T-helper 2 cell treated with Interferon-gamma antibody and Interleukin-4, amounts not matched to agents 100 ng/mL and 5 ng/mL, for 36 hours (primary cell): ENCODE data around the gene TRRAP. TPM values are rescaled to one million over a fixed set of nuclear protein-coding genes. Genes with fewer than 3 reads are reported as not detected.

Experiments used
- intact Hi-C: fragments of 100-400 bp; cut with micrococcal nuclease; formaldehyde crosslinking; loops from one replicate; pipeline ENCODE4 v1.15.1; 2023
- total RNA-seq: library from RNA; stranded (reverse); gene quantifications from 2 replicates; pipeline ENCODE4 v1.2.3, GENCODE V29; 2022

TRRAP gene
- total RNA-seq, 1 donor from 2014 or later: 62.4 TPM

DNA sequence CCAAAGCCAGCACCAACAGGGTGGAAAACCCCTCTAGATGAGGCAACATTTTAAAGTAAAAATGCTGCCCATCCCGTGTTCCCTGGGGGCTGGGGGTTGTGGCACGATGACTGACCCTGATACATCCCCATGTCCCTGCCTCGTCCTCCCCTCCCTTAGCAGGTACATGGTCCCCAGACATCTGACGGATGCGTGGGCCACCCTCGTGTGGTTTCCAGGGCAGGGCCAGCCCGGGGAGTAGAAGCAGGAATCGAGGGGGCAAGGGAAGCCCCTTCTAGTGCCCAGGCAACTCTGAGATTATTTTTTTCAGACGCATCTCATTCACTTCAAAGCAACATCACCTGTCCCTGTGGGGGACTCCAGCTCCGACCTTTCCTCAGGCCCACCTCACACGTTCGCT is 12.0 kb upstream of the TRRAP start:
- intact Hi-C loops: no loop called here

DNA sequence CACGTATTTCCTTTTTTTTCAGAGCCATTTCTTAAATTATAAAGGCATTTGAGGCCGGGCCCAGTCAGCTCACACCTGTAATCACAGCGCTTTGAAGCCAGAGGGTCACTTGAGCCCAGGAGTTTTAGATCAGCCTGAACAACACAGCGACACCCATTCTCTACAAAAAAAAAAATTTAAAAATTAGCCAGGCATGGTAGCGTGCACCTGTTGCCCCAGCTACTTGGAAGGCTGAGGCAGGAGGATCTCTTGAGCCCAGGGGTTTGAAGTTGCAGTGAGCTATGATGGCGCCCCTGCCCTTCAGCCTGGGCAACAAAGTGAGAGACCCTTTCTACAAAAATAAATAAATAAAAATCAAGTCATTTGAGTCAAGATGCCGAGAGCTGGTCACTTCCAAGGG is 11.6 kb upstream of the TRRAP start:
- intact Hi-C loops: no loop called here

DNA sequence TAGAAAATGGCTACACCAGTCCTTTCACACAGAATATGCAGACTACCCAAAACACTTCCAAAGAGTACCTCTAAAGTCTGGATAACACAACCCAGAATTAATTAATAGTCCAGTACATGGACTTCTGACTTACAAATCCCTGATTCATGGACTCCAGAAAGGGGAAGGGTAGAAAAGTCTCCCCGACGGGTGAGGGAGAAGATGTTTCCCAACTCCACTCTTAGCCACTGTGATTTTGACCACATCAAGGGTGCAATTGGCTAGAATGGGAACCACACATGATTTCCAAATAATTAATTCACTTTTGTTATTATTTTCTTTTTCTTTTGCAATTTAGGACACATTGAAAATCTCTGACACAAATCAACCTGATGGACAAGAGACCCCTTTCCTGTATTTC is 9.9 kb upstream of the TRRAP start:
- intact Hi-C loops: no loop called here

DNA sequence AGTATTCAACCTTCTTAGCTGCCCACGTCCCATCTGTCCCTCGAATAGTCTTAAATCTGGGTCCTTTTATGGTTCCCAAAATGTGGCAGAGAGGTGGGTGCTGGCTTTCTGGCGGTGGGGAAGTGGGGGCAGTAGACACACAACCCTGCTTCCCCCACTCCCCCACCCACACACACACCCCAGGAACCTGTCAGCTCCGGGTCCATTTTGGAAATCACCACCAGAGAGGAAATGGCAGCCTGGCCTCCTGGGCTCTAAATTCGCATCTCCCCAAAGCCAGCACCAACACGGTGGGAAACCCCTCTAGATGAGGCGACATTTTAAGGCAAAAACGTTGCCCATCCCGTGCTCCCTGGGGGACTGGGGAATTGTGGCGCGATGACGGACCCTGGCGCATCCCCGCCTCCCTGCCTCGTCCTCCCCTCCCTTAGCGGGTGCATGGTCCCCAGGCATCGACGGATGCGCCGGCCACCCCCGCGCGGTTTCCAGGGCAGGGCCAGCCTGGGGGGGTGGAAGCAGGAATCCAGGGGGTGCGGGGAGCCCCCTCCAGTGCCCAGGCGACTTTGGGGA is 9.2 kb upstream of the TRRAP start:
- intact Hi-C loops: no loop called here

DNA sequence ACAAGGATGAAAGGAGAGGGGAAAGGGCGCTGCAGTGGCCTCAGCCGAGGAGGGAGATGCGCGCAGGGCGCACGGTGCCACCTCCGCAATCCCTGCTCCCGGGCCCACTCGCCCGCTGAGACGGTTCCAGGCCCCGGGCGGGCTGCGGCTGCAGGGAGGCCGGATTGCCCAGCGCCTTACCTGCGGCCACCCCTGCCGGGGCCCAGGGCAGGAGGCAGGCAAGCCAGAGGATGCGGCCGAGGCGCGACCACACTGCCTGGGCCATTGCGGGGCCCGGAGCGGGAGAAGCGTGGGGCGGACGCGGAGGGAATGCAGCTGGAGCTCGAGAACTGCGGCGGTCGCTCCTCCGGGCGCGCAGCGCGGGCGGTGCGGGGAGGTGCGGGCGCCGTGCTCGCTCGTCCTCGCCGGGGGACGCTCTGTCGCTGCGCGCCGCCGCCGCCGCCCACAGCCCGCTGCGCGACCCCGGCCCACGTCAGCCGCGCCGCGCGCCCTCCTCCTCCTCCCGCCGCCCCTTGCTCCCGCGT is 8.7 kb upstream of the TRRAP start, which contains the start of gene TMEM130:
Gene TMEM130 (minus strand): TSS at position 418 of the 524 bp plus-strand sequence. CDS start 153 bp downstream, at position 265.
- intact Hi-C loops: loop anchor here (1.0 to 10.0 kb wide), 2 partner anchors 9 to 455 kb away; partner anchors contain the start of genes ARPC1A and TRRAP

DNA sequence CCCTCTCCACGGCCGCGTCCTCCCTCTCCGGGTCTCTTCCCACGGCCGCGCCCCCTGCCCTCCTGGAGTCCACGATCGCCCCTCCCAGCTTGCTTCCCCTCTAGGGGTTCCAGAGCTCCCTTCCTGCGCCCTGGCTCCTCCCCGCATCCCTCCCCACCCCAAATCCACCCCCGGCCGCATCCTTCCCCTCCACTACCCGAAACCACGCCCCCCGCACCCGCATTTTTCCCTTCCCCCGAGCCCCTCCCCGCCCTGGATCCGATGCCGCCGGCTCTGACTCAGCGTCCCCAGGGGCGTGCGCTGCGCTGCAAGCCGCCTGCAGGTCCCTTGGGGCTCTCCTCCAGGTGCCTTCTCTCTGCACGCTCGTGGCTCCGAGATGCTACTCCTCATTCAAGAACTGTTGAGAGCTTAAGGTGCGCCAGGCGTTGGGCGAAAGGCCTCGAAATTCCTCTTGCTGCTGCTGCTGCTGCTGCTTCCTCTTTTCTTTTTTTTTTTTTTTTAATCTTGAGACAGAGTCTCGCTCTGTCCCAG is 8.1 kb upstream of the TRRAP start:
- intact Hi-C loops: loop anchor here (1.0 to 10.0 kb wide), 2 partner anchors 8 to 455 kb away; partner anchors contain the start of genes ARPC1A and TRRAP

DNA sequence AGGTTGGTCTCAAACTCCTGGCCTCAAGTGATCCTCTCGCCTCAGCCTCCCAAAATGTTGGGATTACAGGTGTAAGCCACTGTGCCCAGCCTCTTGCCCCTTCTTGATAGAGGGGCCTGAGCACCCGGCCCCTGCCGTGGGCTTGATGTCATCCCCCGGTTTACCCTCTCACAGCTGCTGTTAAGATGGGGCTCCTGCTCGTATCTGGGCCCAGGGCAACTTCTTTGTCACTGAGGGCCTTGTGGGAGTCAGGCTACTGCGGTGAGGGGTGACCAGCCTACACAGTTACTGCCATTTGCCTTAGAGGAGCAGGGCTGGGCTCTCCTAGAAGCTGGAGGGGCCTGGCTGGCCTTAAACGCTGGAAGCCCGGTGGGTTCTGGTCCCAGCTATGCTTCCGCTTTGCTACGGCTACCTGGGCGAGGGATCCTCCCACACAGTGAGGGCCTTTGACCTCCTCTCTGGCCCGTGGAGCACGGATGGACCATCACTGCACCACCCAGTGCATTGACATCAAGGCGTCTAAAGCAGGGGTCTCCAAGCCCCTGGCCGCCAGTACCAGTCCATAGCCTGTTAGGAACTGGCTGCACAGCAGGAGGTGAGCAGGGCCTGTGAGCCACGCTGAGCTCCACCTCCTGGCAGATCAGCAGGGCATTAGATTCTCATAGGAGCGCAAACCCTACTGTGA is 7.4 kb upstream of the TRRAP start:
- intact Hi-C loops: loop anchor here (1.0 to 10.0 kb wide), 2 partner anchors 7 to 454 kb away; partner anchors contain the start of genes ARPC1A and TRRAP

DNA sequence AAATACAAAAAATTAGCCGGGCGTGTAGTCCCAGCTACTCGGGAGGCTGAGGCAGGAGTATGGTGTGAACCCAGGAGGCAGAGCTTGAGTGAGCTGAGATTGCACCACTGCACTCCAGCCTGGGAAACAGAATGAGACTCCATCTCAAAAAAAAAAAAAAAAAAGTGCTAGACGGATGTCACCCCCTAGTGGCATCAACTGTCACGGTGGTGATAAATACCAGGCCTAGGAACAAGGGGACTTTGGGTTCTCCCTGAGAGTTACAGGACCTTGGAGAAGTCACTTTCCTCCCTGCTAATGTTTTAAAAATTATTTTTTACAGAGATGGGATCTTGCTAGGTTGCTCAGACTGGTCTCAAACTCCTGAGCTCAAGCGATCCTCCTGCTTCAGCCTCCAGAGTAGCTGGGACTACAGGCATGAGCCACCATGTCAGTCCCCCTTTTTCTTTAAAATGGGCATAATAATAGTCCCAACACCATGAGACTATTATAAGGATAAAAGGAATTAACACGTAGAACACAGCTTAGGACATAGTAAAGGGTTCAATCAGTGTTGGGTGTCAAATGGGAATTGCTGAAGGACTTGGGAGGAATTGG is 5.9 kb upstream of the TRRAP start:
- intact Hi-C loops: loop anchor here (10.0 kb wide), 1 partner anchor 452 kb away; the partner anchor contains the start of gene ARPC1A

DNA sequence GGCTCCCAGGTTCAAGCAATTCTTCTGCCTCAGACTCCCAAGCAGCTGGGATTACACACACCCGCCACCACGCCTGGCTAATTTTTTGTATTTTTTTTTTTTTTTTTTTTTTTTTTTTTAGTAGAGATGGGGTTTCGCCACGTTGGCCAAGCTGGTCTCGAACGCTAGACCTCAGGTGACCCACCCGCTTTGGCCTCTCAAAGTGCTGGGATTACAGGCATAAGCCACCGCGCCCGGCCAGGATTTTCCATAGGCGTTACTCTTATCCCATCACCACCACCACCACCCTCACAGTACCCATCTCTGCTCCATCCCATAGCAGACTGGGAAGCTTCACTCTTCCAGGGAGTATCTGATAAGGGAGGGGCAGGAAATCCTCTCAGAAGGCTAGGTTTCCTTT is 4.7 kb upstream of the TRRAP start:
- intact Hi-C loops: loop anchor here (10.0 kb wide), 1 partner anchor 451 kb away; the partner anchor contains the start of gene ARPC1A

DNA sequence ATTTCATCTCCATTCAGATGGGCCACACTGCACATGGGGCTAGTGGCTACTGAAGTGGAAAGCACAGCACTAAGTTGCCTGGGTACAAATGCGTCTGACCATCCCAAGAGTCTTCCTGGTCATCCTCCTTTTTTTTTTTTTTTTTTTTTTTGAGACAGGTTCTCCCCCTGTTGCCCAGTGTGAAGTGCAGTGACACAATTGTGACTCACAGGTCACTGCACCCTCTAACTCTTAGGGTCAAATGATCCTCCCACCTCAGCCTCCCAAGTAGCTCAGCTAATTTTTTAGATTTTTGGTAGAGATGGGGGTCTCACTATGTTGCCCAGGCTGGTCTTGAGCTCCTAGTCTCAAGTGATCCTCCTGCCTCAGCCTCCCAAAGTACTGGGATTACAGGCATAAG is 3.4 kb upstream of the TRRAP start:
- intact Hi-C loops: loop anchor here (5.0 to 10.0 kb wide), 2 partner anchors 267 to 450 kb away; partner anchors contain the start of genes ARPC1A and SMURF1

DNA sequence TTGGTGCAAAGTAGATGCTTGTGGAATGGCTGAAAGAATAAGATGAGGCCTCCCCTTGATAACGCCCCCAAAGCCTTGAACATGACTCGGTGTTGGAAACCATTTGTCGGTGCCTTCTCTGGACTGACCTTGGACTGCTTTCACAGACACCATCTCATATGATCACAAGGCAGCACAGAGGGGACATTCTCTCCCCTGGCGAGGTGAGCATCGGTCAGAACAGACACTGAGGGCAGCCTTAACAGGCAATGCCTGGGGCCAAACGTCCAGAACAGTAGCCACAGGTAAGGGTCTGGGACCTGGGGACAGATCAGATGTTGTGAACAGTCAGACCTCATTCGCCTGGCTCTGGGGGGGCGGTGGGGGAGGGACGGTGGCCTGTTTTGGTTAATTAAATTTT is 2.8 kb upstream of the TRRAP start:
- intact Hi-C loops: loop anchor here (5.0 to 10.0 kb wide), 2 partner anchors 267 to 449 kb away; partner anchors contain the start of genes ARPC1A and SMURF1

DNA sequence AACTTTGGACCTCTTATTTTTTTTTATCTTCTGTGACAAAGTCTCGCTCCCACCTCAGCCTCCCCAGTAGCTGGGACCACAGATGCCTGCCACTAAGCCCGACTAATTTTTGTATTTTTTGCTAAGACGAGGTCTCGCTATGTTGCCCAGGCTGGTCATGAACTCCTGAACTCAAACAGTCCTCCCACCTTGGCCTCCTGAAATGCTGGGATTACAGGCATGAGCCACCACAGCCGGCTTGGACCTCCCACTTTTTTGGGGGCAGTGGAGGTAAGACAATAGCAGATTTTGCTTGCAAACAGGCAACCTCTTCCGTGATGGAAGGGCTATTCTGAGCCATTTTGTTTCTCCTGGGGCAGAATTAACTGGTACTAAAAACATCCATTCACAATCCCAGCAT is 1.2 kb upstream of the TRRAP start:
- intact Hi-C loops: loop anchor here (5.0 to 10.0 kb wide), 2 partner anchors 265 to 448 kb away; partner anchors contain the start of genes ARPC1A and SMURF1

DNA sequence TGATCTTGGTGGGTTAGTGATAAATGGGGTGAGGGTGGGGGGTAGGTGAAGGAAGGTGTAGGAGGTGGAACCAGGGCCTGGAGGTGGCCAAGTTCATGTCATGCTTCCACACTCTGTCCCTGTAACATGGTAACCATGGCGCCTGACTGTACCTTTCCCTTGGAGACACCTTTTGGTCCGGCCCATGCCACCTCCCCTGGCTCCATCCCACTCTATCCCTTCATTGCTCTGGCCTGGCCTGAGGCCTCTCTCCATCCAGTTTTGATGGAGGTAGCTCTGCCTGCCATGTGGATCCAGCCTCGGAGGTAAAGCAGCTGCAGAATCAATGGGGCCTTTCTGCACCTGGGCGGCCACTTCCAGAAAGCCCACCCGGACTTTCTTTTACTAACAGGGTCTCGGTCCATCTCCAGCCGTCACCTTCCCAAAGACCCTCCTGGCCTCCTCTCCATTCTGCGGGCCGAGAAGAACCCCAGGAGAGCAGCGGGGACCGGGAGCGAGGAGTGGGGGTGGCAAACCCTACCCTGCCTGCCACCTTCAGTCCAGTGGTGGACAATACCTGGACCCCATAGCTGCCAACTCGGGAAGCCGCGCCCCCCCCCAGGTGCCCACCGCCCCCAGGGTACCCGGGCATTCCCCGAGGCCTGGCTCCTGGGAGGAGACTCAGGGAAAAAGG is 504 bp upstream of the TRRAP start:
- intact Hi-C loops: loop anchor here (1.0 to 10.0 kb wide), 4 partner anchors 8 to 597 kb away; partner anchors contain the start of genes ARPC1A, BRI3, SMURF1 and TMEM130

DNA sequence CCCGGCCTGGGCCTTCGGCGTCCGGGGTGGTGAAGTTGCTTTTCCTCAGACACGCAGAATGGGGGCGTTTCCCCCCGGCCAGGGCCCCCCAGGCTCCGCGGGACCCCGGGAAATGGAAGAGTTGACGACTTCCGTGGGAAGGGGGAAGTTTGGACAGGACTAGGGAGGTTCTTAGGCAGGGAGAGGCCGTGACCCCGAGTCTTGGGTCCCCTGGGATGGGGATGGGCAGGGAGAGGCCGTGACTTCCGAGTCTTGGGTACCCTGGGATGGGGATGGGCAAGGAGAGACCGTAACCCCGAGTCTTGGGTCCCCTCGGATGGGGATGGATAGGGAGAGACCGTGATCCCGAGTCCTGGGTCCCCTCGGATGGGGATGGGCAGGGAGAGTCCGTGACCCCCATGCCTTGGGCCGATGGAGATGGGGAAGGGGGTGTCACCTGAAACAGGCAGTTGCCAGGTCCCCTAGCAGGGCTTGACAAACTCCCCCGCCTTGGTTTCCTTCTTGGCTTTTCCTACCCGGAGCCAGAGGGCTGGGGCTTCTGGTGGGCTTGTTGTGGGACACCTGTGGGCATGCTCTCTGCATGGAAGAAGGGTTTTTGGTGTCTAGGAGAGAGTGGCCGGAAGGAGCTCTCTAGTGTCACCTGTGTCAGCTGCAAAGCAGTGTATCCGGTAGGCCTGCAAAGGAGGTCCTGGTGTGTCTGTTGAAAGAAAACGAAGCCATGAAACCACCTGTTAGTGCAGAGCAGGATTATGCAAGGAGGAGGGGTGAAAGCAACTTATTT is 1.1 kb downstream of the TRRAP start:
- intact Hi-C loops: loop anchor here (5.0 to 10.0 kb wide), 2 partner anchors 263 to 445 kb away; partner anchors contain the start of genes ARPC1A and SMURF1

DNA sequence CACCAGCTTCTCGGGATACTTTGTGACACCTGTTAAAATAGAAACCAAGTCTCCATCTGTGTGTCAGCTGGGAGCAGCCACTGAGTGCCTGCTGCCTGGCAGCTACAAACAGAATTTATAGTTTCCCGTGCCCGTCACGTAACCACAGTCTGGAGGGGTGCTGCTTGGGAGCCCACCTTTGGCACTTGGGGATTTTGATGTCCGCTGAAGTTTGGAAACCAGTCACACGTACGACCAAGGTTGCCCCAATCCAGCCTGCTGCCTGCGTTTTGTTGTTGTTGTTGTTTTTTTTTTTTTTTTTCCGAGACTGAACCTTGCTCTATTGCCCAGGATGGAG is 1.6 kb downstream of the TRRAP start:
- intact Hi-C loops: loop anchor here (5.0 to 10.0 kb wide), 2 partner anchors 262 to 445 kb away; partner anchors contain the start of genes ARPC1A and SMURF1

DNA sequence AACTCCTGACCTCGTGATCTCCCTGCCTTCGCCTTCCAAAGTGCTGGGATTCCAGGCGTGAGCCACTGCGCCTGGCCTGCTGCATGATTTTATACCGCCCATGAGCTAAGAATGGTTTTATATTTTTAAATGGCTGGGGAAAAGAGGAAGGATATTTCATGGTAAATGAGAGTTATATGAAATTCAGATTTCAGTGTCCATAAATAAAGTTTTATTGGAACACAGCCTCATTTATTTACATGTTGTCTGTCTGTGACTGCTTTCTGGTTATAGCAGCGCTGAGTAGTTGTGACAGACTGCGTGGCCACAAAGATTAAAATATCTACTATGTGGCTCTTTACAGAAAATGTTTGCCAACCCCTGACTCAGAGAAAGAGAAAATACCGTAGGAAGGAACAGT is 2.2 kb downstream of the TRRAP start:
- intact Hi-C loops: no loop called here

DNA sequence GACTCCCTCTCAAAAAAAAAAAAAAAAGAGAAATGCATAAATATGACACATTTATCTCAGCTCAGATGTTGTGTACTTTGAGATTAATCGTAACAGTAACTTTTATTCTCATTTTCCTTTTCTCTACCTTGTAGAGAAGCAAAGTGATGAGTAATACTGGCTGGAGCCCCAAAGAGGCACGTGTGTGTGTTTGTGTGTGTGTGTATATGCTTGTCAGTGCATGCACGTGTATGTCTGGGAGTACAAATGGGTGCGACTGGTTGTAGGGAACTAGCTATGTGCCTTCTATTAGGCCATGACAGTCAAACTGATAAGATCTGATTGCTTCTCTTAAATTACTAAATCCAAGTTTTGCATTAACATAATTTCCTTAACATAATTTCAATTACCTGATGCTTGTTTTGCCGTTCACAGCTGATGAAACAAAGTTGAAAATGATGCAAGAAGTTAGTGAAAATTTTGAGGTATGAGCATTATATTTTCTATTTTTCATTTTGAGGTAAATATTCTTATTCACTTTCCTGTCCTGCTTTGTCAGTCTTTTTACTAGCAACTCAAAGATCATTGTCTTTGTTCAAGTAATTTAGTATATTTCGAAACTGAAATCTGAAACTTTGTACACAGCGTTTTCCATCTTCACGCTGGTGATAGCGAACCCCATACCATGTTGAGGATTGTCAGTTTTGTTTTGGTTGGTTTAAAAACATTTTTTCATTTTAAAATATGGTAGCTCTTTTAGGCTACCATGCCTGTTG is 3.4 kb downstream of the TRRAP start:
- intact Hi-C loops: no loop called here

DNA sequence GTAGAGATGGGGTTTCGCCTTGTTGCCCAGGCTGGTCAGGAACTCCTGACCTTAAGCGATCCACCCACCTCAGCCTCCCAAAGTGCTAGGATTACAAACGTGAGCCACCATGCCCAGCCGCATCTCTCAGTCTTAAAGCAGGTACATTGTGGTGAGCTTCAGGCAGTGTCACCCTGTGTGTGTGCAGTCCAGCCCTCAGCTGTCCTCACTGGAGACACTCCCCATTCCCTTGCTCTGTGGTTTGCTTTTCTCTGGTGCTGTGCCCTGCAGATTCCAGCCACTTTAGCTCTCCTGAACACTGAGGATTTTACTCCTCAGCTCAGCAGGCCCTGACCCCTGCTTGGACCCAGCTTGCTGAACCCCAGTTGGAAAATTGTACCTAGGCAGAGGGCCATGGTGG is 6.1 kb downstream of the TRRAP start:
- intact Hi-C loops: no loop called here

DNA sequence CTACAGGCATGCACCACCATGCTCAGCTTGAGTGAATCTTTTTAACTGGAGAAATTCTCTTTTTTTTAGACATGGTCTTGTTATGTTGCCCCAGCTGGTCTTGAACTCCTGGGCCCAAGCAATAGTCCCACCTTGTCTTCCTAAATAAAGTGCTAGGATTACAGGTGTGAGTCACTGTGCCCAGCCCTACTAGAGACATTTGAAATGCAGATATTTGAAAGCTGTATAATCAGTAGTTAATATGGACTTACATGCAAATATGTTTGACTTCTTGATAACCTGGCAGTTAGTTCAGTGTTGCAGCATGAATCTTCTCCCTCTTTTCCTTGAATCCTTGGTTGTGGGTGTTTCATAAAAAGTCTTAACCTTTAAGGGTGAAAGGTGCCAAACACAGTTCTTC is 8.7 kb downstream of the TRRAP start:
- intact Hi-C loops: no loop called here
